ENCODE data around the gene RAD9A. TPM values are rescaled to one million over a fixed set of nuclear protein-coding genes. Genes with fewer than 3 reads are reported as not detected.
A peak's percentile ranks its signal among the peaks of the same experiment; 100 is the strongest.

Gene RAD9A
- polyA plus RNA-seq, 1 donor, result 10.5 TPM

DNA sequence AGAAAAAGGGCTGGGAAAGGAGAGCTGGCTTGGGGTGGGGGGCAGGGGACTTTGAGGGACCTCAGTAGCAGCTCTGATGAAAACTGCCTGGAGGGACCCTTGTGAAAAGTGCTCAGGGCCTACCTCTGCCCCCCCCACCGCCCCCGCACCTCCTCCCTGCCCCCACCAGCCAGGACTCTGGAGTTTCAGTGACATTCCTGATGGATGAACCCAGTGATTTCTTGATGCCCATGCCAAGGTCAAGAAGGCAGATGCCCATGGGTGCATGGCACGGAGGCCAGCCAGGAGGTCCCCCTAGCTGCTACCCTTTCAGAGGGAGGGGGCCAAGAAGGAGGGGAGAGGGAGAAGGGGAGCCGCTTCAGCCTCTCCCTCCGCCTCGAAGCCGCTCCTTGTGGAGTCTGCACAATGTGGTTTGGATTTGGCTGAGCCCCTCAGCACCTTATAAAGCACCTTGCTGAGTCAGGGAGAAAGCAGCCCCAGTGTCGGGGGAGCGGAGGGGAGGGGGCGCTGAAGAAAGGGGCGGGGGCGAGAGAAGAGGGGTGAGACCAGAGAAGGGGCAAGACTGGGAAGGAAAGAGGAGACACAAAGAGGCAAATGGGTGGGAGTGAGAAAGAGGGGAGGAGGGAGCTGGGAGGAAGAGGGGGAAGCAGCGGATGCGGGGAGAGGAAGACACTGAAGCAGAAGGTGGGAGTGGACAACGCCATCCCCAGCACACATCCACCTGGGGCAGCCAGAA is 16.3 kb upstream of the RAD9A start:
- no peak for DNase-seq

DNA sequence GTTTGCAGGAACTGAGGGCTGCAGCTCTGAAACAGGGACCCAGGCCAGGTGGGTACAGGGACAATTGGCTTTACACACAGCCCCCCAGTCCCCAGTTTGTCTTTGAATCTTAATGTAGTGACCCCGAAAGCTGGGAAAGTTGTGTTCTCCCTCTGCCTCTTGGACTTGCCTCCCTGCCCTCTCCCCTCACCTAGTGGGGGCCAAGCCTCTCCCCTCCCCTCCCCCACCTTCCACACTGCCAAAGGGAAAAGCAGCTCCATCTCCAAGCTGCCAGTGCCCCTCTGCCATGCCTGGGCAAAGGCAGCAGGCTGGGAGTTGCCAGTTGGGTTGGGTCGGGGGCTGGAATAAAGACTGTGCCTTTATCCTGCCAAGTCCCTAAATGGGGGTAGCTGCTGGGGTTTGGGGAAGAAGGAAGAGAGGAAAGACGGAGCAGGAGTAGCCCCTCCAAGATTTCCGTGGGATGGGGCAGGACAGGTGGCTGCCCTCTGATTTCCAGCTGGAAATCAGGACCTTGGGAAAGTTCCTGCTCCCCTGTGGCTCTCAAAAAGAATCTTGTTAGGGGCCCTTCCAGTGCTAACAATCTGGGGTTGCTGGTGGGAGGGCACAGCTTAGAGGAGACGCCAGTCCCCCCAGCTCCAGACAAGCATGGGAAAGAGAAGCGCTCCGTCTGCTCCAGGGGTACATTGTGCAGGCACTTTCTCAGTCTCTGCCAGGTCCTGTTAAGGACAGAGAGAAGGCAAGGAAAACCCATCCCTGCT is 15.5 kb upstream of the RAD9A start:
- no peak for DNase-seq

DNA sequence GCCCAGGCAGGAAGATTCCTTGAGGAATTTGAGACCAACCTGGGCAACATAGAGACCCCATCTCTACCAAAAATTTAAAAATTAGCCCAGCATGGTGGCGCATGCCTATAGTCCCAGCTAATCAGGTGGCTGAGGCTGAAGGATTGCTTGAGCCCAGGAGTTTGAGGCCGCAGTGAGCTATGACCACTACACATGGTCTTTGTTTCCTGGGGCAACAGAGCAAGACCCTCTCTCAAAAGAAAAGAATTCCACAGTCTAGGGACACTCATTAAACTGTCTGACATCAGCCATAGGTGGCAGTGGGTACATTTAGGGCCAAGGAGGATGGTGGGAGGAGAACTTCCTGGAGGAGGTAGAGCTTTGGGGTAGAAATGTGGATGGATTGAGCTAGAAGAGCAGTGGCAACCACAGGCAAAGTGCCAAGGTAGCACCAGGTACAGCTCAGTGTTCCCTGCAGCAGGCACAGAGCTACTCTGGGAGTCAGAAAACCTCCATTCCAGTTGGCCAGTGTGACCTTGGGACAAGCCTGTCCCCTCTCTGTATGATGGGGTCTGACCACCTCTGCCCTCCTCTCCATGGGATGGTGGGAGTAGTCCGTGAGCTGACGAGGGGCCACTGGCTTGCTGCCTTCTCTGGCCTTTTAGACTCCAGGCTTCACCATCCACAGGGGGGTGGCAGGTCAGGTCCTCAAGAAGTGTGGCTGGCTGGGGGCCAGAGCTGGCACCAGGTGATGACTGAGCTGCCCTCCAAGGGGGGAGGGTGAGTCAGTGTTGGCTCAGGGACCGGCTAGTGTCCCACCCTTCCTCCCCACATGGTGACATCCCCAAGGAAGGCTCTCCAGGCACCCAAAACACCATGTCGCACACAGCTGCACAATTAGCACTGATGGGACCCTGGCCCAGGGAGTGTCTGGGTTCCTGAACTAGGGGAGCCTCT is 14.6 kb upstream of the RAD9A start:
- DNase-seq, result no peak

DNA sequence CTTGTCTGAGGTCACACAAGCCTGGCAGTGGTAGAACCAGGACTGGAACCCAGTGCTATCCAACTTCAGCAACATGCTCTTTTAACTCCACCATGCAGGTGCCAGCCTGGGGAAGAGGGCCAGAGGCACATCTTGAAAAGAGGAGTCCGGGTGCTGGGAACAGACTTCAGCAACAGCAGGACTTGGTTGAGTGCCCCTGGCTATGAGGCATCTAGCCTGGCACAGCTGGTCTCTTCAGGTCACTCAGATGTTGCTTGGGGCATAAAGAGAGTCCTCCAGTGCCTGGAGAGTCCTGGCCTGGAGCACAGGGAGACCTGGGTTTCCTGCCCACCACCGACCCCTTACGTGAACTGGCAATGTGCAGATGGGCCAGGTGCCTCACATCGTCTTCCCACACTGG is 13.2 kb upstream of the RAD9A start:
- no peak for DNase-seq

DNA sequence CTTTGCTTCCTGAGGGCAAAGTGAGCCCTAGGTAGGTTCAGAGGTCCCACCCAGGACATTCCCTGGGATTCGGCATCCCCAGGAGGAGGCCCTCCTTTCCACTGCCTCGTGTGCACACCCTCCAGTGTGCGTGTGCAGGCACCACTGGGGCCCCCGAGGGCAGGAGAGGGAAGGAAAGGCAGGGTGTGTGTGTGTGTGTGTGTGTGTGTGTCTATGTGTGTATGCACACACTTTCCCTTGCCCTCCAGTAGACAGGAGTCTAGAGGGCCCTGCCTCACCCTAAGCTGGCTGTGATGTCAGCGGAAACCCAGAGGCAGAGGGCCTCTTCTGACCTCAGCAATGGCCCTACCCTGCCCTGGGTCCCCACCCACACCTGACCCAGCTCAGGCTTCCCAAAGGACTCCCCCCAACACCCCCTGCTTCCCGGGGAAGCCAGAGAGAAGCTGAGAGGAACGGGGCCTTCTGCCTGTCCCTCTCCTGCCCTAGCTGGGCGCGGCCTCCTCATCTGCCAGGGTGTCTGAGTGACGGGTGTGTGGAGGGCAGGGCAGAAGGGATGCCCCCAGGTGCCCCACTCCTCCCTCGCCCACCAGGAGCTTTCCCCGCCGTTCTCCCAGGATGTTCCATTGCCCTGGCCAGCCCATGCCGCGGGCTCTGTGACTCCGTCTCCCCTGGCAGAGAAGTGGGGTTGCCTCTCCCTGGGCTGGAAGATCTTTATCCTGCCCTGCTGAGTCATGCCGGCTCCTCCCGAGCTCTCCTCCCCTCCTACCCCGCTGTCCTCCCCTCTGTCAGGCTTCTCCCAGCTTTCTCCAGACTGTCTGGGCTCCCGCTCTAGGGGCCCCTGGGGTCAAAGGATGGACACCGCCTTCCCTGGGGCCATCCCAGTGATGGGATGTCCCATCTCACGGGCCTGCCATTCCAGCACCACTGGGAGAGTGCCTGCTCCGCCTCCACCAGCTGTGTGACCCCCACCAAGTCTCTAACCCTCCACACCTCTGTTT is 12.4 kb upstream of the RAD9A start:
- no peak for DNase-seq

DNA sequence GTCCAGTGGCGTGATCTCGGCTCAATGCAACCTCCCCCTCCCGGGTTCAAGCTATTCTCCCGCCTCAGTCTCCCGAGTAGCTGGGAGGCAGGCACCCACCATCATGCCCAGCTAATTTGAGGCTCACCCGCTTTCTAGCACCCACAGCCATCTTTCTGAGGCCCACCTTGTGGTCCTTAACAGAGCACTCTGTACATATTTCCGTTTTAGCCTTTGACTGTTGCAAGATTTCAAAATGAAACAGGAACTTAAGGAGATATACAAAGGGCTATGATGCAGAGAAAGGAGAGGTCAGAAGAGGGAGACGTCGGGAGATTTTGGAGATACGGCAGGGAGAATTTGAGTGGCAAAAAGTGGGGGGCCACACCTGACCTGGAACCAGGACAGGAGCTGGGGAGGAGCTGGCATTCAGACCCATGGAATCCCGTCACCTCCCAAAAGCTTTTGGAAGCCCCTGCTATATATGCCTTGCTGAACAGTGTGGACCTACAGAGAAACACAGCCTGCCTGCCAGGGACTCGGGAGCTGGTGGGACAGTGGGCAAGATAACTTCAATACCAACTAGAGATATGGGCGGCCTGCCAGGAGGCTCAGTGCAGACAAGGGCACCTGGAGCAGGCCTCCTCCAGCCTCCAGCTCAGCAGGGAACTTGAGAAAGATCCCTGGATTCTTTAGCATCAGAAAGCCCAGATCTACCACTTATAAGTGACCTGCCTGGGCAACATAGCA is 10.4 kb upstream of the RAD9A start:
- no peak for DNase-seq

DNA sequence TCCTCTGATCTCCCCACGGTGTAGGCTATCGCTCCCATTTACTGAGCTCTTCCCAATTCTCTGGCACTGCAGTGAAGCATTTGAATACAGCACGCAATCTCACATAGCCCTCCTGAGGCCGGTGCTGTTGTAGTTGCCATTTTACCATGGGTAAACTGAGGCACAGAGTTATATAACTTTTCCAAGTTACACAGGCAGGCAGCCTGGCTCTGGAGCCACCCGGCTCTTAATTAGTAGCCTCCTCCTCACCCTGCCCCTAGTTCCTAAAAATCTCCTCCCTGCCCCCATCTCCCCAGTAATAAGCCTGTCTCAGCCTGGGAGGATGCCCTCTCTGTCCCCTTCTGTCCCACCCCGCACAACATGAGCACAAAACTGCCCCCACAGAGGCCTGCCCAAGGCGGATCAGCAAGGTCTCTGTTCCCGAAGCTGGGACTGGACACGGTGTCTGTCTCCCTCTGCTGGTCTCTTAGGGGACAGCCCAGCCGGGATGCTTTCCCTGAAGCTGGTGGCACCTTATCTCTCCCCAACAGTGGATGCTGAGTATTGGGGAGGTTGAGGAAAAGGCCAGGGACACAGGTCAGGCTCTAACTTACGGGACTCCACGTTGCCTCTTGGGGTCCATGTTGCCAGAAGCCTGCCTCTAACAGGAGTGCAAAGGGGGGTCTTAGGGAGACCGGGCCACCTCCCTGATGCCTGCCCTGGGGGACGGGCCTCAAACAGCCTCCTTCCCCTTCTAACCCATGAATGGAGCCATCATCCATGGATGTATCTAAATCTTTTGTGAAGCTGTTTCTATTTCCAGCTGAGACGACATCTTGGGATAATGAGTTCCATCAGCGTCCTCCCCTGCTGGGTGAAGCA is 9.3 kb upstream of the RAD9A start:
- DNase-seq, result peak; percentile 74

DNA sequence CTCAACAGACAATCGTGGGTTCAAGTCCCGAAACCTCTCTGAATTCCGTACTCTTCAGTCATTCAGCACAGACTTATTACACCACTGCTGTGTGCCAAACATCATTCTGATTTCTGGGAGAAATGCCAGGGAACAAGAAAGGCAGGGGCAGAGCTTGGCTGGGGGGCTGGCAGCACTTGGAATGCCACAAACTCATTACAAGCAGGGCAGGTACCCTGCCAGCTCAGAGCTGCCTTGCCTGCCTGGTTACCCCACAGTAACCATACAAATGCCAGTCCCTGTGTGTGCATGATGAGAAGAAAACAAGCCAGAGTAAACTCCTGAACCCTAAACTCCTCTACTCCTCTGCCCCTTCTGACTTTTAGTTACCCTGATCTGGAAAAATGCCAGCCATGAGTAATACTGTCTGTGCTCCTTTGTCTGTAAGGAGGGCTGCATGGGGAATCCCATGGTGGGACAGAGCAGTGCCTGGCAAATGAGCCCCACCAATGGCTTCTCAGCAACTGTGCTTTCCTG is 6.9 kb upstream of the RAD9A start:
- DNase-seq, result no peak

DNA sequence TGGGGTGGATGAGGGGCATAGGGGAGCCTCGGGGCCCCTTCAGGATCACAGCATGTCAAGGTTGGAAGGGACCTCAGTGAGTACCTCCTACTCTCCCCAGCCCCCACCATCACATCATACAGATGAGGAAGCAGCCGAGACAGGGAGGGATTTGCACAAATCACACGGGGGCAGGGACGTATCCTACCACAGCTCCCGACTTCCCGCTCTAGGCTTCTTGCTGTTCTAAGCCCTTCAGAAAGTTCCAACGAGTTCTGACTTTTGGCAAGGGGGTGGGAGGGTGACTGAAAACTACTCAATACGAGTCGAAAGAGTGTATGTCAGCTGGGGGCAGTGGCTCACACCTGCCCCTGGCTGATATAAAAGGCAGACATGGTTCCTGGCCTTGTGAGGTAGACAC is 4.7 kb upstream of the RAD9A start:
- DNase-seq, result no peak

DNA sequence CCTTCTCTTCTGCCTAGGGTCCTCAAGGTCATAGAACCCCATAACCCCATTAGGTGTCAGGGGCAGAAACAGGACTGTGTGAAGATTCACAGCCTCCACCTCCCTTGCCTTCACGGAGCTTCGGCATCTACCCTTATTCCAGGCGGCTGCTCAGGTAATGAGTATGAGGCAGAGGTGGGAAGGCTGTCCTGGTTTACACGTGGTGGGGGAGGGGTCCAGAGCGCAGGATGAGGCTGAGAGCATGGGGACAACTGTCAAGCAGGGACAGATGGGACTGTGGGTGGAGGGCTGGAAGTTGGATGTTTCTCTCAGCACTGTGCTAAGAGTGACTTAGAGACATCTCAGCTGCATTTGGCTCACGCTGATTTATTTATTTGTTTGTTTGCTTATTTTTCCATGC is 4.3 kb upstream of the RAD9A start:
- no peak for DNase-seq

DNA sequence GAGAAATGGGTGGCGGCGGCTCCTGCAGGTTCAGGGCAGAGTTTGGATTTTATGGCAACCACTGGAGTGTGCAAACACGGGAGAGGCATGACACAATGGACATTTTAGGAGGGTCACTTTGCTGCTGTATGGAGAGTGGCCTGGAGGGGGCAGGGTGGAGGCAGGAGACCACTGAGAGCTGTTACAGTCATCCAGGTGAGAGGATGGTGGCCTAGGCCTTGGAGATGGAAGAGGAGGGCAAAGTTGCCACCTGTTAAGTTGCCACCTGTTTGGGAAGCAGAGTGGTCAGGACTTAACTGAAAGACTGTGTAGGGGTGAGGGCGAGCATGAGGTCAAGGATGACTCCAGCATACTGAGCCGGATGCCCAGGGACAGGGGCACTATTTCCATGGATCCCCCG is 2.3 kb upstream of the RAD9A start:
- no peak for DNase-seq

DNA sequence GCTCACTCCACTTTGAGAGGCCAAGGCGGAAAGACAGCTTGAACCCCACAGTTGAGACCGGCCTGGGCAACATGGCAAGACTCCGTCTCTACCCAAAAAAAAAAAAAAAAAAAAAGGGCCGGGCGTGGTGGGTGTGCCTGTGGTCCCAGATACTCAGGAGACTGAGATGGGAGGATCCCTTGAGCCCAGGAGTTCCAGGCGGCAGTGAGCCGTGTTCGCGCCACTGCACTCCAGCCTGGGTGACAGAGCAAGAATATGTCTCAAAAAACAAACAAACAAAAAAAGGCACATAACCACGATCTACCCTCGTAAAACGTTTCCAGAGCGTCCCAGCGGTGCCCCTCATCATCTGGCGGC is 861 bp upstream of the RAD9A start:
- DNase-seq, result no peak

DNA sequence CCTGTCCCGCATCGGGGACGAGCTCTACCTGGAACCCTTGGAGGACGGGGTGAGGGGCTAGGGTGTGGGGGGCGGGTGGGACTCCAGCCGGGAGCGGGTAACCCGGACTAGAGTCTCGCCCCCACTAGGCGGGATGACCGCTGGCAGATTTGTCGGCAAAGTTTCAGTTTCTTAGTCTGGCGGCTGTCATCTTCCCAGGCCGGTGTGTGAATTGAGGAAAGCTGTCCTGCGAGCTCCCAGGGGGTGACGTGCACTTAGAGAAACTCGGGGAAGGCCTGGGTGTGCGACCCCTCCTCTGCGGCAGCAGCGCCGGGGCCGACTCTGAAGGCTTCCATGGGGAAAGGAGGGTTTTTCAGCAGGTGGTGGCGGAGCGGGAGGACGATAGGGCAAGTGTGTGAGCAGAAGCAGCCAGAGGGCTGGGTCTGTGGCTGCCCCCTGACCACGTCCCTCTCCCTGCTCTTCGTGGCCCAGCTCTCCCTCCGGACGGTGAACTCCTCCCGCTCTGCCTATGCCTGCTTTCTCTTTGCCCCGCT is 463 bp downstream of the RAD9A start:
- DNase-seq, result no peak

DNA sequence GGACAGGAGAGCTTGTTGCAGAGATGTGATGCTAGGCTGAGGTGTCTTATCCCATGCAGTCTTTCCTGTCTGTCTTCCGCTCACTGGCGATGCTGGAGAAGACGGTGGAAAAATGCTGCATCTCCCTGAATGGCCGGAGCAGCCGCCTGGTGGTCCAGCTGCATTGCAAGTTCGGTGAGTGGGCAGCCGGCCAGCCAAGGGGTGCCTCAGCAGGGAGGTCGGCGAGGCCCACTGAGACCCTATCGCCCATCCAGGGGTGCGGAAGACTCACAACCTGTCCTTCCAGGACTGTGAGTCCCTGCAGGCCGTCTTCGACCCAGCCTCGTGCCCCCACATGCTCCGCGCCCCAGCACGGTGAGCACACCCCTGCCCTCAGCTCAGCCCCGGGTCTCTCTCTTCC is 1.7 kb downstream of the RAD9A start:
- no peak for DNase-seq

DNA sequence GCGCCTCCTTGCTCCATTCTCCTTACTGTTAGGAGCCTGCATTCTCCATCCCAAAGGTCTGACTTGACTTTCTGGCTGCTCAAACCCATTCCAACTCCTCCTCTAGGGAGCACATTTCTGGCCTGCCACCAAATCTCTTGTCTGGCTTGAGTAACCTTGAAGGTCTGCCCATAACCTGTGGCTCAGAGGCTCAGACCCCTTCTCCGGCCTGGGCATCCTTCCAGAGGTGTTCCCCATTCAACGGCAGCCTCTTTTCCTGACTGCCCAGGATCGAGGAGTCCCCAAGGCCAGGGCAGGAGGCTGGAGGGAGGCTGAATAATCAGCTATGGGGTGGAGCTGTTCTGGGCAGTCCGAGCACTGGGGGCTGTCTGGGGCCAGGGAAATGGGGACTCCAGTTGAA is 2.2 kb downstream of the RAD9A start:
- DNase-seq, result no peak

DNA sequence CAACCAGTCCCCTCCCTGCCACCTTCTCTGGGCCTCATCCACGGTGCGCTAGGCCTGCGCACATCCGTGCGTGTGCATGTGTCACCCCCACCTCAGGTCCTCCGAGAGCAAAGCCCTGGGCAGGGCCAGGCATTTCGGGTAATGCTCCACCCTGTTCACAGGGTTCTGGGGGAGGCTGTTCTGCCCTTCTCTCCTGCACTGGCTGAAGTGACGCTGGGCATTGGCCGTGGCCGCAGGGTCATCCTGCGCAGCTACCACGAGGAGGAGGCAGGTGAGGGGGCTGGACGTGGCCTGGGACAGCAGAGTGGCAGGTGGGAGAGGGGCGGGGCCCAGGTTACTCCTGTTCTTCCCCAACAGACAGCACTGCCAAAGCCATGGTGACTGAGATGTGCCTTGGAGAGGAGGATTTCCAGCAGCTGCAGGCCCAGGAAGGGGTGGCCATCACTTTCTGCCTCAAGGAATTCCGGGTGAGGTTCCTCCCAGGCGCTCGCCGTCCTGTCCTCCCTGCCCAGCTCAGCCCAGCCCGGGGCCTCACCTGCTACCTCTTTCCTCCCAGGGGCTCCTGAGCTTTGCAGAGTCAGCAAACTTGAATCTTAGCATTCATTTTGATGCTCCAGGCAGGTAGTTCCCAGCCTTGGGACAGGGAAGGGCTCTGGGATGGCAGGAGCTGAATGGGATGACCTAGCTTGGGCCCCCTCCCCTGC is 3.9 kb downstream of the RAD9A start:
- DNase-seq, result no peak

DNA sequence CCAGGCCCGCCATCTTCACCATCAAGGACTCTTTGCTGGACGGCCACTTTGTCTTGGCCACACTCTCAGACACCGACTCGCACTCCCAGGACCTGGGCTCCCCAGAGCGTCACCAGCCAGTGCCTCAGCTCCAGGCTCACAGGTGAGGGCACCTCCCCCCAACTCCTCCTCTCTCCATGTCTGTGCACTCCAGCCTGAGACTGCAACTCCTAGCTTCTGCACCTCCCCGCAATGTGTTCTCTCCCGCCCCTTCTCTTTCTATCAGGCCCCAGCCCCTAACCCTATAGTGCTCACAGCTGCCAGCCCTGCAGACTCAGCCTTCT is 4.4 kb downstream of the RAD9A start:
- no peak for DNase-seq

DNA sequence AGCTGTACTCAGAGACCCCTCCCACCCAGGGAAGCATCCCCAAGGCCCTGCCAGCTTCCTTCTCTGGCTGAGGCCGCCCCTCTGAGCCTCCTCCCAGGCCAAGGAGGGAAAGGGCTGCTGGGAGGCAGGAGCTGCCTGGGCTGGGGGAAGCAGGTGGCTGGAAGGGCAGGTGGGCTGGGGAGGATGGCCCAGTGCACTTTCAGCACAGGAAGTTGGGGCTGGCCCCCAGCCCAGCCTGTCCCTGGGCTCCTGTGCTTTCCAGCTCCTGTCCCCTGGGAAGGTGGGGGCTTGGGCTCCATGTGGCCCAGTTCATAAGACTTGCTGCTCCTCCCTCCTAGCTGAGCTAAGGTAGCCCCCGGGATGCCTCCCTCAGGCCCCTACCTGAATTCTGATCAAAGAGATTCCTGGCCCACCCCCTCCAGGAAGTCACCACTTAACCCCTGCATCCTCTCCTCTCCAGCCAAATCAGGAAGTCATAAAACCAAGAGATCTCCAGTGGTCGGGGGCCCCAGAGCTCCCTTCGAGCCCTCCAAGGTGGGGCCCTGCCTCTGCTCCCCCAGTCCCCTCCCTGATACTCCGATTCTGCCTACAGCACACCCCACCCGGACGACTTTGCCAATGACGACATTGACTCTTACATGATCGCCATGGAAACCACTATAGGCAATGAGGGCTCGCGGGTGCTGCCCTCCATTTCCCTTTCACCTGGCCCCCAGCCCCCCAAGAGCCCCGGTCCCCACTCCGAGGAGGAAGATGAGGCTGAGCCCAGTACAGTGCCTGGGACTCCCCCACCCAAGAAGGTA is 5.0 kb downstream of the RAD9A start:
- DNase-seq, result no peak

Data from hindlimb muscle (tissue), 1 donor.